ENCODE measurements around the gene XXYLT1.

XXYLT1 gene

DNA sequence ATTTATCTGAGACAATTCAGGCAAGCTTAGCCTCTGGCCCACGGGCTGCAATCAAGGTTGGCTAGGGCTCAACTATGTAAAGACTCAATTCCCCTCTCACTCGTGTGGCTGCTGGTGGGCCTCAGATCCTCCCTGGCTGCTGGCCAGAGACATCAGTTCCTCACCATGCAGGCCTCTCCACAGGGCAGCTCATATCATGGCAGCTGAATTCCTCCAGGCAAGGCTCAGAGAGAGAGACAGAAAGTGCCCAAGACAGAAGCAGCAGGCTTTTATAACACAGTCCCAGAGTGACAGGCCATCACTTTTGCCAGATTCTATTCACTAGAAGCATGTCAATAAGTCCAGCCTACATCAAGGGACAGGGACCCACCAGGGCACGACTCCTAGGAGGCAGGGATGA lies 63.2 kb downstream of the XXYLT1 start:
- TF ChIP-seq RARB (CRISPR knock-in tag; IDR thresholded peaks at IDR 0.05) (no peak), ZC3H10 (CRISPR knock-in tag; IDR thresholded peaks at IDR 0.05) (no peak), TCF4 (CRISPR knock-in tag; IDR thresholded peaks at IDR 0.05; ENCODE audit: borderline replicate concordance) (no peak)
- TF ChIP-seq, protein P1, sequence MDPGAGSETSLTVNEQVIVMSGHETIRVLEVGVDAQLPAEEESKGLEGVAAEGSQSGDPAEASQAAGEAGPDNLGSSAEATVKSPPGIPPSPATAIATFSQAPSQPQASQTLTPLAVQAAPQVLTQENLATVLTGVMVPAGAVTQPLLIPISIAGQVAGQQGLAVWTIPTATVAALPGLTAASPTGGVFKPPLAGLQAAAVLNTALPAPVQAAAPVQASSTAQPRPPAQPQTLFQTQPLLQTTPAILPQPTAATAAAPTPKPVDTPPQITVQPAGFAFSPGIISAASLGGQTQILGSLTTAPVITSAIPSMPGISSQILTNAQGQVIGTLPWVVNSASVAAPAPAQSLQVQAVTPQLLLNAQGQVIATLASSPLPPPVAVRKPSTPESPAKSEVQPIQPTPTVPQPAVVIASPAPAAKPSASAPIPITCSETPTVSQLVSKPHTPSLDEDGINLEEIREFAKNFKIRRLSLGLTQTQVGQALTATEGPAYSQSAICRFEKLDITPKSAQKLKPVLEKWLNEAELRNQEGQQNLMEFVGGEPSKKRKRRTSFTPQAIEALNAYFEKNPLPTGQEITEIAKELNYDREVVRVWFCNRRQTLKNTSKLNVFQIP (CRISPR knock-in tag; IDR thresholded peaks at IDR 0.05; ENCODE audit: borderline replicate concordance, low read depth) = no peak
- ATAC-seq = no peak

GRCh38 chr3:195207056-195207455 lies 63.9 kb downstream of the XXYLT1 start:
- TF ChIP-seq BACH2 (CRISPR knock-in tag; IDR thresholded peaks at IDR 0.05; ENCODE audit: borderline replicate concordance) (no peak), ZNF8 (CRISPR knock-in tag; IDR thresholded peaks at IDR 0.05) (no peak), CSDC2 (CRISPR knock-in tag; IDR thresholded peaks at IDR 0.05) (no peak), ZNF70 (CRISPR knock-in tag; IDR thresholded peaks at IDR 0.05) (no peak), ARNTL (CRISPR knock-in tag; IDR thresholded peaks at IDR 0.05; ENCODE audit: borderline replicate concordance, low read depth) (no peak), PPARA (CRISPR knock-in tag; IDR thresholded peaks at IDR 0.05; ENCODE audit: borderline replicate concordance) (no peak), TCF4 (CRISPR knock-in tag; IDR thresholded peaks at IDR 0.05; ENCODE audit: borderline replicate concordance) (no peak), TOX (CRISPR knock-in tag; IDR thresholded peaks at IDR 0.05; ENCODE audit: borderline replicate concordance) (no peak), ZC3H10 (CRISPR knock-in tag; IDR thresholded peaks at IDR 0.05) (no peak), GLIS3 (CRISPR knock-in tag; IDR thresholded peaks at IDR 0.05) (no peak), ZFP30 (CRISPR knock-in tag; IDR thresholded peaks at IDR 0.05) (no peak), OSR1 (CRISPR knock-in tag; IDR thresholded peaks at IDR 0.05) (no peak), RARB (CRISPR knock-in tag; IDR thresholded peaks at IDR 0.05) (no peak), ZFP3 (CRISPR knock-in tag; IDR thresholded peaks at IDR 0.05) (no peak)
- TF ChIP-seq, protein P1 (CRISPR knock-in tag; IDR thresholded peaks at IDR 0.05; ENCODE audit: borderline replicate concordance, low read depth) = no peak
- TF ChIP-seq, protein P2, sequence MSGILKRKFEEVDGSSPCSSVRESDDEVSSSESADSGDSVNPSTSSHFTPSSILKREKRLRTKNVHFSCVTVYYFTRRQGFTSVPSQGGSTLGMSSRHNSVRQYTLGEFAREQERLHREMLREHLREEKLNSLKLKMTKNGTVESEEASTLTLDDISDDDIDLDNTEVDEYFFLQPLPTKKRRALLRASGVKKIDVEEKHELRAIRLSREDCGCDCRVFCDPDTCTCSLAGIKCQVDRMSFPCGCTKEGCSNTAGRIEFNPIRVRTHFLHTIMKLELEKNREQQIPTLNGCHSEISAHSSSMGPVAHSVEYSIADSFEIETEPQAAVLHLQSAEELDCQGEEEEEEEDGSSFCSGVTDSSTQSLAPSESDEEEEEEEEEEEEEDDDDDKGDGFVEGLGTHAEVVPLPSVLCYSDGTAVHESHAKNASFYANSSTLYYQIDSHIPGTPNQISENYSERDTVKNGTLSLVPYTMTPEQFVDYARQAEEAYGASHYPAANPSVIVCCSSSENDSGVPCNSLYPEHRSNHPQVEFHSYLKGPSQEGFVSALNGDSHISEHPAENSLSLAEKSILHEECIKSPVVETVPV (CRISPR knock-in tag; IDR thresholded peaks at IDR 0.05) = no peak
- TF ChIP-seq, protein P3, sequence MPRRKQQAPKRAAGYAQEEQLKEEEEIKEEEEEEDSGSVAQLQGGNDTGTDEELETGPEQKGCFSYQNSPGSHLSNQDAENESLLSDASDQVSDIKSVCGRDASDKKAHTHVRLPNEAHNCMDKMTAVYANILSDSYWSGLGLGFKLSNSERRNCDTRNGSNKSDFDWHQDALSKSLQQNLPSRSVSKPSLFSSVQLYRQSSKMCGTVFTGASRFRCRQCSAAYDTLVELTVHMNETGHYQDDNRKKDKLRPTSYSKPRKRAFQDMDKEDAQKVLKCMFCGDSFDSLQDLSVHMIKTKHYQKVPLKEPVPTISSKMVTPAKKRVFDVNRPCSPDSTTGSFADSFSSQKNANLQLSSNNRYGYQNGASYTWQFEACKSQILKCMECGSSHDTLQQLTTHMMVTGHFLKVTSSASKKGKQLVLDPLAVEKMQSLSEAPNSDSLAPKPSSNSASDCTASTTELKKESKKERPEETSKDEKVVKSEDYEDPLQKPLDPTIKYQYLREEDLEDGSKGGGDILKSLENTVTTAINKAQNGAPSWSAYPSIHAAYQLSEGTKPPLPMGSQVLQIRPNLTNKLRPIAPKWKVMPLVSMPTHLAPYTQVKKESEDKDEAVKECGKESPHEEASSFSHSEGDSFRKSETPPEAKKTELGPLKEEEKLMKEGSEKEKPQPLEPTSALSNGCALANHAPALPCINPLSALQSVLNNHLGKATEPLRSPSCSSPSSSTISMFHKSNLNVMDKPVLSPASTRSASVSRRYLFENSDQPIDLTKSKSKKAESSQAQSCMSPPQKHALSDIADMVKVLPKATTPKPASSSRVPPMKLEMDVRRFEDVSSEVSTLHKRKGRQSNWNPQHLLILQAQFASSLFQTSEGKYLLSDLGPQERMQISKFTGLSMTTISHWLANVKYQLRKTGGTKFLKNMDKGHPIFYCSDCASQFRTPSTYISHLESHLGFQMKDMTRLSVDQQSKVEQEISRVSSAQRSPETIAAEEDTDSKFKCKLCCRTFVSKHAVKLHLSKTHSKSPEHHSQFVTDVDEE (CRISPR knock-in tag; IDR thresholded peaks at IDR 0.05) = no peak
- no peak for ATAC-seq

DNA sequence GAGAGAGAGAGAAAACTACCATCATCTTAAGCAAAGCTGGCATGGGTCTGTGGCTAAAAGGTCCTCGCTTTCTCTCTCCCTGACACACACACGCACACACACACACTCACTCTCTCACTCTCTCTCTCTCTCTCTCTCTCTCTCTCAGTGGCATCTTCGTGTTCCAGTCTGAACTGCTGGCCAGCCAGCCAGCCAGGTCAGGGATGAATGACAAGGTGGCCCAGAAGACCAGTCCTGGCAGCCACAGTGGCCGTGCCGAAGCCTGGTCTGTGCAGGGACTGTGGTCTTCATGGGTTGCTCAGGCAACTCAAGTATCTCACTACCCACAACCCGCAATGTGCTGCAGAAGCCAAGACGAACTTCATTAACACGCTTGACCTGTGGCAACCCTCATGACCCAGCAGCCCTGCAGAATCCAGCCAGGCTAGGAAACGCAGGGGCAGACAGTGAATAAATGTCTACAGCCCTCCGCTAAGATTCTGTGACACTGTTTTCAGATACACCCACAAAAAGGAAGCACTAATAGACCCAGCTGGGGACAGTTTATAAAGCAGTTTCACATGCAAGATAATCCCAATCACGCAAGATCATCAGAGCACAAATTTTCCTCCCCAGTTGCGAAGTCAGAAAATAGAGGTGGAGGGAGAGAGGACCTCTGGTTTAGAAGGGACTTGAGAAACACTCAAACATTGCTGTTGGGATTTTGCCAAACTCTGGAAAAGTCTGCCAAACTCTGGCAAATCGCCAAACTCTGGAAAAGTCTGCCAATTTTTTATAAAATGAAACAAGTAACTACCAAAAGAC lies 66.4 kb downstream of the XXYLT1 start:
- peak; percentile 56 for ATAC-seq
- TF ChIP-seq PPARA (CRISPR knock-in tag; IDR thresholded peaks at IDR 0.05; ENCODE audit: borderline replicate concordance) (no peak), ZFP30 (CRISPR knock-in tag; IDR thresholded peaks at IDR 0.05) (peak; percentile 71), ZNF565 (CRISPR knock-in tag; conservative IDR thresholded peaks at IDR 0.05; ENCODE audit: low read depth) (no peak), ESRRG (CRISPR knock-in tag; IDR thresholded peaks at IDR 0.05) (no peak)

DNA sequence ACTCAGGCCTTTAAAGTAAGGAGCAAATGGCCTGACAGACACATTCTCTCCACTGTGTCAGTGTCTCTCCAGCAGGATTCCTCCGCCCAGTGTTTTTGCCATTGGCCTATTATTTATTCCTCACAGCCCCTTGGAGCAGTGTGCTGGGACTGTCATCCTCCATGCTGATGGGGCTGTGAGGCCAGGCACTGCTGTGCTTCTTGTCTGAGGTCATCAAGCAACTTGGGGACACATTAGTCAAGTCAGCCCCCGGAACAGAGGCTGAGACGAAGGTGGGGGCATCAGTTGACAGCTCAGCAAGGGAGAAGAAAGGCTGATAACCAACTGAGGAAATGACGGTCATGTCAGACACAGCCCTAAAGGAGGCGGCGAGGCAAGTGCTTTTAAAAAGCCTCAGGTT lies 67.4 kb downstream of the XXYLT1 start:
- ATAC-seq = no peak
- TF ChIP-seq ZC3H10 (CRISPR knock-in tag; IDR thresholded peaks at IDR 0.05) (no peak), ZNF8 (CRISPR knock-in tag; IDR thresholded peaks at IDR 0.05) (no peak), ZNF565 (CRISPR knock-in tag; conservative IDR thresholded peaks at IDR 0.05; ENCODE audit: low read depth) (no peak), RARB (CRISPR knock-in tag; IDR thresholded peaks at IDR 0.05) (no peak), OSR1 (CRISPR knock-in tag; IDR thresholded peaks at IDR 0.05) (no peak), TCF4 (CRISPR knock-in tag; IDR thresholded peaks at IDR 0.05; ENCODE audit: borderline replicate concordance) (no peak), ESRRG (CRISPR knock-in tag; IDR thresholded peaks at IDR 0.05) (no peak), ZFP30 (CRISPR knock-in tag; IDR thresholded peaks at IDR 0.05) (no peak), BACH2 (CRISPR knock-in tag; IDR thresholded peaks at IDR 0.05; ENCODE audit: borderline replicate concordance) (no peak), CSDC2 (CRISPR knock-in tag; IDR thresholded peaks at IDR 0.05) (no peak), ARNTL (CRISPR knock-in tag; IDR thresholded peaks at IDR 0.05; ENCODE audit: borderline replicate concordance, low read depth) (no peak), GLIS3 (CRISPR knock-in tag; IDR thresholded peaks at IDR 0.05) (no peak), PPARA (CRISPR knock-in tag; IDR thresholded peaks at IDR 0.05; ENCODE audit: borderline replicate concordance) (no peak)
- TF ChIP-seq, protein P2 (CRISPR knock-in tag; IDR thresholded peaks at IDR 0.05) = no peak
- TF ChIP-seq, protein P3 (CRISPR knock-in tag; IDR thresholded peaks at IDR 0.05) = no peak
